Right lung (tissue), 5 donors: ENCODE data around the gene TNFAIP1. TPM values are rescaled to one million over a fixed set of nuclear protein-coding genes. Genes with fewer than 3 reads are reported as not detected.

Experiments
- DNase-seq, 2 donors: peaks; one replicate each; pipeline ENCODE4 v3.0.0-alpha.2; 2013
- polyA plus RNA-seq, 5 donors: library from polyadenylated mRNA; unstranded; fragments of 120-200 nt; gene quantifications; one replicate each; pipeline versions ENCODE4 v1.2.1 to v1.2.3, GENCODE V29; 2013; ENCODE audit warnings: inconsistent platforms in 1 of 5, low replicate concordance in 1 of 5; ENCODE audit not compliant: insufficient read length in 5 of 5, insufficient read depth in 1 of 5

The TNFAIP1 gene
- polyA plus RNA-seq, 5 donors = 32.2 to 42.1 (median 36.2) TPM

DNA sequence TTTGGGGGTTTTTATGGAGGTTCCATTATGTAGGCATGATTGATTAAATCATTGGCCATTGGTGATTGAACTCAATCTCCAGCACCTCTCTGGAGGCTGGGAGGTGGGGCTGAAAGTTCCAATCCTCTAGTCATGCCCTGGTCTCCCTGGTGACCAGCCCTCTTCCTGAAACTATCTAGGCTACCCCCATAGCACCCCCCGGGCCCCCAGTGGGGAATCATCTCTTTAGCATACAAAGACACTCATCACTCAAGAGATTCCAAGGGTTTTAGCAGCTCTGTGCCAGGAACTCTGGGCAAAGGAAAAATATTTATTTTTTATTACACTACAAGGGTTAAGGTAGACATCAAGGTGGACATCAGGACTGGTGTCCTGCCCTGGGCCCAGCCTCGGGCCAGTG lies 59.9 kb downstream of the TNFAIP1 start:
- no peak for DNase-seq

DNA sequence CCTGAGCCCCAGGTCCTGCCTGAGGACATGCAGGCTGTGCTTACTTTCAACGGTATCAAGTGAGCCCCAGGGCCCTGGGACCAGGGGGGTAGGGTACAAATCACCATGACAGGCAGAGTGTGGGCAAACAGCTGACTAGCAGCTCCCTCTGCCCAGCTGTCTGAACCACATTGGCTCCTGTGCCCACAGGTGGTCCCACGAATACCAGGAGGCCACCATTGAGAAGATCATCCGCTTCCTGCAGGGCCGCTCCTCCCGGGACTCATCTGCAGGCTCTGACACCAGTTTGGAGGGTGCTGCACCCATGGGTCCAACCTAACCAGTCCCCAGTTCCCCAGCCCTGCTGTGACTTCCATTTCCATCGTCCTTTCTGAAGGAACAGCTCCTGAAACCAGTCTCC lies 60.4 kb downstream of the TNFAIP1 start:
- DNase-seq = no peak

Other genes starting within 250 kb of the TNFAIP1 start
- 10 to 100 TPM; 41.2 to 46.7 (median 42.3) TPM for gene TMEM97, start 16.6 kb upstream of the TNFAIP1 start, polyA plus RNA-seq
- 10 to 100 TPM; 54.2 to 62.2 (median 57.6) TPM for gene IFT20, start 289 bp upstream of the TNFAIP1 start, polyA plus RNA-seq
- gene POLDIP2, start 21.8 kb downstream of the TNFAIP1 start, polyA plus RNA-seq = 10 to 100 TPM; 56.2 to 68.3 (median 58.9) TPM
- gene SEBOX, start 29.4 kb downstream of the TNFAIP1 start, polyA plus RNA-seq = not detected
- 10 to 100 TPM in 1 of 5 donors, under 1 TPM in 4; 0.35 to 11.6 (median 0.51) TPM for gene VTN, start 34.5 kb downstream of the TNFAIP1 start, polyA plus RNA-seq
- 10 to 100 TPM in 4 of 5 donors, 1 to 10 TPM in 1; 8.5 to 13.4 (median 12.0) TPM for gene SARM1, start 35.9 kb downstream of the TNFAIP1 start, polyA plus RNA-seq
- gene SLC46A1, start 70.5 kb downstream of the TNFAIP1 start, polyA plus RNA-seq = 10 to 100 TPM in 1 of 5 donors, 1 to 10 TPM in 4; 6.4 to 10.8 (median 9.4) TPM
- gene SLC13A2, start 137.9 kb downstream of the TNFAIP1 start, polyA plus RNA-seq = under 1 TPM in 4 of 5 donors, not detected in 1; 0.14 to 0.48 (median 0.30) TPM
- gene FOXN1, start 170.6 kb downstream of the TNFAIP1 start, polyA plus RNA-seq = under 1 TPM in 4 of 5 donors, not detected in 1; 0.06 to 0.19 (median 0.16) TPM
- 10 to 100 TPM; 28.4 to 44.4 (median 36.3) TPM for gene UNC119, start 216.9 kb downstream of the TNFAIP1 start, polyA plus RNA-seq
- gene PIGS, start 235.8 kb downstream of the TNFAIP1 start, polyA plus RNA-seq = 10 to 100 TPM; 58.7 to 66.9 (median 62.7) TPM
- 10 to 100 TPM; 16.1 to 21.6 (median 20.2) TPM for gene ALDOC, start 241.1 kb downstream of the TNFAIP1 start, polyA plus RNA-seq